GDM1 (cell line): ENCODE results near the gene APOL6.
"Not testable (repeated sequence)": the region's sequence is repeated elsewhere in the genome, so short reads cannot be mapped to it uniquely, and the experiment has no call there.

Experiments
- DNase-seq: peaks from one replicate; lab custom pipeline; 2025; lab: John Stamatoyannopoulos, UW

The APOL6 gene

GRCh38 chr22:35618427-35619223 is 29.6 kb upstream of the APOL6 start:
- no peak for DNase-seq

DNA sequence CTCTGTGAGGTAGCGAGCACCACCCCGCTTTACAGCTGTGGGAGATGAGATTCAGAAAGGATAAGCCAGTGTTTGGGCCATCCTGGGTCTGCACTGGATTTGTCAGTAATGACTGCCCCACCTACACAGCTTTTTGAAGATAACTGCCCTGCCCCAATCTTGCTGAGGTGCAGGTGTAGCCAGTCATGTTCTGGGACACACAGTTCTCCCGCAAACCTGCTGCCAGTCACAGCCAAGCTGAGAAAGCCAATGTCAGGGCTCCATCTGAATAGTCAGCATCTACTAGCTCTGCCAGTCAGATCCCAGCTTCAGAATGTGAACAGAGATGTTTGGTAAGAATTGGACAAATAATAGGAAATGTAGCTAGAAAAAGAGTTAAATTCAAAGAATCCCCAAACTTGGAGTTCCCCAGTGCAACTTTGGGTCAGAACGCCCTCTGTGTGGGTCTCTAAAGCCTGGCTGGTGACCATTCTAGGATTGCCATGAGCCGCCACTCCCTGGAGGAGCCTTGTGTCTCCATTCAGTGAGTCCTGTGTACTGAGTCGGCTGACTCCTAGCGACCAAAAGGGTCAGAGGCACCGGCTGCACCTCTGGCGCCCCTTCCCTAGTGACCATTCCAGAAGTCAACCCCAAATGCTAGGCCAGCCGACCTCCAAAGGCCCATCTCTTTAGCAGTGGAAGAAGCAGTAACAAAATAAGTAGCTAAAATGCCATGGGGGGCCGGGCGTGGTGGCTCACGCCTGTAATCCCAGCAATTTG is 28.7 kb upstream of the APOL6 start:
- no peak for DNase-seq

GRCh38 chr22:35620624-35621251 is 27.5 kb upstream of the APOL6 start:
- DNase-seq: no peak

DNA sequence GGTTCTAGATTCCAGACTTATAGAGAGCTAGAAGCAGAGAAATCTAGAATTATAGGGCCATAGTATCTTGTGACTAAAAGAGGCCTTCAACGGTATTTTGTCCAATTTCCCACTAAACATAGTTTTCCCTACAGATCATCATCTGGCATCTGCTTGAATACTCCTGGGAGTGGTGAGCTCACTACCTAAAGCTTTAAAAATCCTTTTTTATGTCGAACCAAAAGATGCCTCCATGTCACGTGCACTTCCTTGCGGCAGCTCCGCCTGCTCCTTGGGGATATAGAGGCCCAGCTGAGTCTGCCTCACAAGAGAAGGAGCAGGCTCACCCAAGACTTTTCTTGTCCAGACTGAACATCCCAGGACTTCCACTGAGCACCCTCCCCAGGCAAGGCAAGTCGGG is 26.8 kb upstream of the APOL6 start:
- no peak for DNase-seq

DNA sequence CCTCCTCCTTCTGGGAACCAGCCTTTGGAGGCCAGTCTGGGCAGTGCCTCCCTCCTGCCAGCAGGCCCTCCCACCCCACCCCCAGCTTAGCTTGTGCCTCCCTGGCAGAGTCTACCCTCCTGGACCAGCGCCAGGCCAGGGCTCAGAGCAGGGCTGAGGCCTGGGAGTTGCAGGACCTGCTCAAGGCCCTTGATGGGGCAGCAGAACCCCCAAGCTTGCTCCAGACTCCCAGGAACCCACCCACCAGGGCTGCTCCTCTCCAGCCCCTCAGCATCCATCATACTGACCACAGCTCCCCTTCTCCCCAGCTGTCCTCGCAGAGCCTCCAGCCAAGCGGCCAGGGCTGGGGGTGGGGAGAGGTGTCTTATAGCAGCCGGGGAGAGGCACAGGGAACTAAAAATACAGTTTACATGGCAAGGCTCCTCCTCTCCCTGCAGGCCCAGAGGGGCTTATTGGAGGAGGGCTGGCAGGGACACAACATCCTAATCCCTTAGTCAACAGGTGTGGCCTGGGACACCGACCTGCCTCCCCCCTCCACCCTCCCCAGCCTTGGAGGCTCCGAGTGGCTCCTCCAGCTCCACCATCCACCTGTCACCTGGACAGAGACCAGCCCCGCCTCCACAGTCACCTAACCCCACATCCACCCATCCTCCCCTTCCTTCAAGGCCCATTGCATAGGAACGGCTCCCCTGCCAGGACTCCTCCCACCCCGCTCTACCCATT is 25.9 kb upstream of the APOL6 start:
- no peak for DNase-seq

GRCh38 chr22:35623885-35624284 is 24.4 kb upstream of the APOL6 start:
- DNase-seq: not testable (repeated sequence)

DNA sequence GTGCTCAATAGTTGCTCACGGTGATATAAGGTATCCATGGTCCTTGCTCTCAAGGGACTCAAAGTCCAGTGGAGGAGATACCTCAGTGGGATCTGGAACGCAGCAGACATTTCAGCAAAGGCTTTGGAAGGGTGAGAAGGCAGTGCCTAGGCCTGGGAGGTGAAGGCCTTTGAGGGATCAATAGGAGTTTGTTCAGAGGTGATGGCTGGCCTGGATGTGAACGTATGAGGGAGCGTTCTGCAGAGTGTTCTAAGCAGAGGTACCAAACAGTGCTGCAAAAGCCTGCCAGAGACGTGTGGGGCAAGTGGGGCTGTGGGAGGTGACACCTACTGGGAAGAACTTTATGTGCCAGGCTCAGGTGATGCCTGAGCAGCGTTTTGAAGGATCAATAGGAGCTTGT is 23.7 kb upstream of the APOL6 start:
- no peak for DNase-seq

DNA sequence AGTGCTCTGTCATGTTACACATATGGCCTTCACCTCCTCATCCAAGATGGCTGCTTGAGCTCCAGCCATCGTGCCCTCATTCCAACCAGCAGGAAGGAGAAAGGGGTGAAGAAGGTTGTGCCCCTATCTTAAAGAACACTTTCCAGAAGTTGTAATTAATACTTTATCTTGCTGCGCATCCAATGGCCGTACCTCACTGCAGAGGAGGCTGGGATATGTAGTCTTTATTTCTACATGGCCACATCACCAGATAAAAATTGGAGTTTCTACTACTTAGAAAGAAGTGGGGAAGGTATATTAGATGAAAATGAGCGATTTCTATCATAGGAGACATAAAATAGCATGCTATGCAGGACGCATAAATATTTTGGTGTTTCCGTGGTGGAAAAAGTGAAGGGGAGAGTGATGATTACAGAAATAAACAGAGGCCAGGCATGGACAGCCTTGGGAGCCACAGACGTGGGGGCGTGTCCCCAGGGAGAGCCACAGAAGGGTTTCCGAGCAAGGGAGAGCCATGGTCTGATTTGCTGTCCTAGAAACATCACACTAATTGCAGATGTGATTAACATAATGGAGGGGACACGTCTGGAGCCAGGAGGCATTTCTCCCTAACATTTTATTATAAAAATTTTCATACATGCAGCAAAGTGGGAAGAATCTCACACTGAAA is 22.3 kb upstream of the APOL6 start:
- no peak for DNase-seq

- no peak for DNase-seq
Observed at GRCh38 chr22:35627267-35628041, 20.8 kb upstream of the APOL6 start.

DNA sequence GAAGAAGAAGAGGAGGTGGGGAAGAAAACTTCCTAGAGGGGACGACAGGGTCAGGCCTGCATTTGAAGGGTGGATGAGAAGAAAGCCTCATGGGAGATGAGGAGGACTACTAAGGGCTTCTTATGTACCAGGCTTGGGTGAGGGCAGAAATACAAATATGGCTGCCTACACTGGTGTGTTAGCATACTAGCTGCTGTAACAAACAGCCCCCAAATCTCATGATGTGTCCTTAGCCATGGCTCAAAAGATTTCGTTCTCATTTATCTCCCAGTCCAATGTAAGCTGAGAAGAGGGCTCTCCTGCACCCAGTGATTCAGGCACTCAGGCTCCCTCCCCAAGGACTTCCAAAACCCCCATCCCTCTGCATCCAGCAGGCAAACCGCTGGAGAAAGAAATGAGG is 19.5 kb upstream of the APOL6 start:
- DNase-seq: no peak

- DNase-seq: peak; percentile 63
Observed at GRCh38 chr22:35629406-35630216, 18.6 kb upstream of the APOL6 start.

DNA sequence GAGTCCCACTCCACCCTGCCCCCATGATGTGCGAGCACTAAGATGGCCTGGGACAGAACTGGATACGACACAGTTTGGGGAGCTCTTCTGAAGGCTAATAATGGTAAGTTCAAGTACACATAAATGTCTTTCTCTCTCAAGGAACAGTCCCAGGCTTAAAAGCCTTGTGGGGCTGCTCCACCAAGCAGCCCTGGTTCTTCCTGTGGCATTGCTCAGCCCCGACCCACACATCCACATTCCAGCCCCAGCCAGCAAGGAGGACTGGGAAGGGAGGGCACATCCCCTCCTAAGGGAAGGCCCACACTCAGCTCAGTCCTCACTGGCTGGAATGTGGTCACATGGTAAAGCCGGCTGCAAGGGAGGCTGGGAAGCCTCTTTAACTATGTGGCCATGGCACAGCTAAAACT is 17.9 kb upstream of the APOL6 start:
- DNase-seq: no peak

GRCh38 chr22:35630891-35631290 is 17.4 kb upstream of the APOL6 start:
- DNase-seq: no peak

DNA sequence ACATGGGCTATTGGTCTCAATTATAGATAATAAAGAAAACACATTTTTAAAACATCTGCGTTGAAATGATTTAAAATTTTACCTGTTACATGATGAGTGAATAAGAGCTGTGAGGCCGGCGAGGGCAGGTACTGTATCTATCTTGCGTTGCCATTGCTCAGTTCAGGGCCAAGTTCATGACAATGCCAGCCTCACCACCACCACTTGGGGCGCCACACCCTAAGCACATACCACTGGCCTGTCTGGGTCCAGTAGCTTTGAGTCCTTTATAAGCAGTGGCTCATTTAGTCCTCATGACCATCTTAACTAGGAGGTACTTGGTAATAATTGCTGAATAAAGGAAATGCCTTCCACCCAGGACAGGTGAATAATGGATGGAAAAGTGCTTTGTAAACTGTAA is 16.6 kb upstream of the APOL6 start:
- peak; percentile 21 for DNase-seq

DNA sequence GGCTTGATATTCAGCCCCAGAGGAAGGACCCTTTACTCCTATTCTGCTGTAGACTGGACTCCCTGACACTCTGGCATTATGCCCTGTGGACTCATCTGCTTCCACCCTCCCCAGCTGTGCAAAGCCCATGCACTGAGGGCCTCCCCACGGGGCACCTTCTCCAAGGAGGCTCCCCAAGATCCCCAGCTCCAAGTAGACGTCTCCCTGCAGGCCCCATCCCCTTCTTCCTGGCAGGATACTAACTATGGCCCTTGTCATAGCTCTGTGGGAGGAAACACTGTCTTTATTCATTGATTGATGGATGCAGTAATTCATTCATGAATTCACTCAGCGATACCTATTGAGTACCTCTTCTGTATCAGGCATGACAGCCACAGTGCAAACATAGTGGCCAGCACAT is 15.3 kb upstream of the APOL6 start:
- DNase-seq: no peak

GRCh38 chr22:35633520-35633919 is 14.7 kb upstream of the APOL6 start:
- DNase-seq: no peak

GRCh38 chr22:35634015-35634414 is 14.2 kb upstream of the APOL6 start:
- no peak for DNase-seq

- DNase-seq: no peak
Observed at GRCh38 chr22:35634943-35635540, 13.2 kb upstream of the APOL6 start.

DNA sequence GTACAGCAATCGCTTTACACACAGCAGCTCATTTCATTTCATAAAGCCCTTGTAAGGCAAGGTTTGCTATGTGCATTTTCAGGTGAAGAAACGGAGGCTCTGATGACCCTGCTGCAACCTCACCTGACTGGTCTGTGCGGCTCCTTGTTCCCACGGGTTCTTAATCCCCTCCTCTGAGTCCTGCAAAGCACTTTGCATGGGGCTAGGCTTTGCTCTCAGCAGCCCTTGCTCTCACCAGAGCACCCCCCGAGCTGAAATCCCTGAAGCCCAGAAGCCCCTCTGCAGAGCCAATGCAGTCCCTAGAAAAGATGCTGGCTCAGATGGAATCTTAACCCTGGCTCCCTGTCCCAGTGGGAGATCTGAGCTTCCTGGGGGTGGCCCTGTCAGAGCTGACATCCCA is 11.0 kb upstream of the APOL6 start:
- DNase-seq: no peak

GRCh38 chr22:35638001-35638400 is 10.2 kb upstream of the APOL6 start:
- DNase-seq: no peak
